HG03575 (cell line): ENCODE results near the gene EBLN1.
"Not testable (repeated sequence)": the region's sequence is repeated elsewhere in the genome, so short reads cannot be mapped to it uniquely, and the experiment has no call there.

Source experiments
- ATAC-seq: cut with Tn5 transposase; IDR thresholded peaks from one replicate; pipeline ENCODE4 v1.9.1; 2021; ENCODE audit not compliant: unreplicated experiment, insufficient number of reproducible peaks, low FRiP score; ENCODE audit errors: extremely low read depth

Gene EBLN1

GRCh38 chr10:22228943-22229801 lies 11.4 kb upstream of the EBLN1 start:
- ATAC-seq: no peak

DNA sequence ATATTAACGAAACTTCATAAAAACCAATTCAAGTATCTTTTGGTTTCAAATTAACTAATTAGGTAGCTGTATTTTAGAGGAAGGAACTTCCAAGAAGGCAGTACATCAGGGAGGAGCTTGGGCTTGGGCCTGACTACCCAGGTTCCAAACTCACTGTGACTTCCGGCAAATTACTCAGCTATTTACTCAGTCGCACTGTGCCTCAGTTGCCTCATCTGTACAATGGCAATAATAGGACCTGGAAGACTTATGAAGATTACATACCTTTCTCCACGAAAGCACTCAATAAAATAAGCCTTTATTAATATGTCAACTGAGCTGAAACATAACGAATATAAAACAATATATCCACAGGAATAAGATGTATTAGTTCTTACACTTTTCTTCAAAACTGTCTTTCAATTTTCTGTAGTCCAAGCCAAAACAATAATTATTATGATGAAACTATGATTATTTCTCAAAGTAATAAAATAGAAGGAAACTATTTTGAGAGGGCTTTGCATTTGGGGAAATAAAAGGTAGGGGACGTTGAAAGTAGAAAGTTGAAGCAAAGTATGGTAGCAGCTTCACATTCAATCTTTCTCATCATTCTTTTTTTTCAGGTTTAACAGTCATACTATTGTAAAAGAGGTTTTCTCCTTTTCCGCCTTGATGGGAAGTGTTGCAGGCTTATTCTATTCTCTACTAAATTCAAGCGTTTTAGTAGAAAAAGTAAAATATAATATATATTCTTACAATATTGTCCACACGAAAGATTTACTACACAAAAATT lies 10.5 kb upstream of the EBLN1 start:
- no peak for ATAC-seq

GRCh38 chr10:22226599-22226998 lies 8.8 kb upstream of the EBLN1 start:
- no peak for ATAC-seq

DNA sequence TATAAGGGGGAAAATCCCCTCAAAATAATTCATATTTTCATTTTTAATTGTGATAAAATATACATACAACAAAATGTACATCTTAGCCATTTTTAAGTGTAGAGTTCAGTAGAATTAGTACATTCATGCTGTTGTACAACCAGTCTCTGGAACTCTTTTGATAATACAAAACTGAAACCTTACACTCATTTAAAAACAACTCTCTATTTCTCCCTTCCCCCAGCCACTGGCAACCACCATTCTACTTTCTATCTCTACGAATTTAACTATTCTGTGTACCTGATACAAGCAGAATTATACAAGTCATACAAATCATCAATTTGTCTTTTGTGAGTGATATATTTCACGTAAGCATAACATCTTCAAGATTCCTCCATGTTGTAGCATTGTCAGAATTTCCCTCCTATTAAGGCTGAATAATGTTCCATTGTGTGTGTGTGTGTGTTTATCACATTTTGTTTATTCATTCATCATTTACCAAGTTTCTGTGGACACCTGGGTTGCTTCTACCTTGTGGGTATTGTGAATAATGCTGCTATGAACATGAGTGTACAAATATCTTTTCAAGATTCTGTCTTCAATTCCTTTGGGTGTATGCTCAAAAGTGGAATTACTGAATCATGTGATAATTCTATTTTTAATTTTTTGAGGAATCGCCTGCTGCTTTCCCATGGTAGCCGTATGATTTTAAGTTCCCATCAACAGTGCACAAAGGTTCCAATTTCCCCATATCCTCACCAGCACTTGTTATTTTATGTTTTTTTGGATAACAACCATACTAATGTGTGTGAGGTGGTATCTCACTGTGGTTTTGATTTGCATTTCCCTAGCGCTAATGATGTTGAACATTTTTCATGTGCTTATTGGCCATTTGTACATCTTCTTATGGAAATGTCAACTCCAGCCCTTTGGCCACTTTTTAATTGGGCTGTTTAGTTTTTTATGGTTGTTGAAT lies 4.7 kb upstream of the EBLN1 start:
- peak; percentile 69 for ATAC-seq

GRCh38 chr10:22219308-22219707 lies 1.5 kb upstream of the EBLN1 start:
- no peak for ATAC-seq

DNA sequence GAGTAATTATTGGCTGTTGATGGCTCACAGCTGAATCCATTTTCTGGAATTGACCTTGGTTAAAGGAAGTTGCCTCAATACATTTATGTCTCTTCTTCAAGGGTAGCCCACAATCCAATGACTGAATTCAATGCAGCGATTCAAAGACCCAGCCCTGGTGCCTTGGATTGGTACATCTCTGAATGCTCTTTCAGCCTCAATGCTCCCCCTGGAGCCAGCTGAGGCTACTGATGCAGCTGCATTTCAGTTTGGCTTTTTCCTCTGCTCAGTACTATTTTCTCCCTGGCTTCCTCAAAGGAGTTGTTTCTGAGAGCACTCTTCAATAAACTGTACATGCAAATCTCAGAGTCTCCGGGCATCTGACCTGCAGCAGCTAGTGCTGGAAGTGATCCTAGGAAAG lies 633 bp upstream of the EBLN1 start:
- no peak for ATAC-seq

DNA sequence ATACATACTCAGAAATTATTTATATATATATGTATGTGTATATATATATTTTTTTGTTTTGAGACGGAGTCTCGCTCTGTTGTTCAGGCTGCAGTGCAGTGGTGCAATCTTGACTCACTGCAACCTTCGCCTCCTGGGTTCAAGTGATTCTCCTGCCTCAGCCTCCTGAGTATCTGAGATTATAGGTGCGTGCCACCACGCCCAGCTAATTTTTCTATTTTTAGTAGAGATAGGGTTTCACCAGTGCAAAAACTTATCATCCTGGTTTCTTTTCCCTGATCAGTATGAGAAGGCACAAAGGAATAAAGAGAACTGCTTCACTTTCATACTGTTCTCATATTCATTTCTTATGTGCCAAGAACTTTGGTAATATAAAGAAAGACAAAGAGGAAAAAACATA lies 731 bp downstream of the EBLN1 start:
- not testable (repeated sequence) for ATAC-seq

GRCh38 chr10:22210267-22210666 lies 7.5 kb downstream of the EBLN1 start:
- no peak for ATAC-seq

DNA sequence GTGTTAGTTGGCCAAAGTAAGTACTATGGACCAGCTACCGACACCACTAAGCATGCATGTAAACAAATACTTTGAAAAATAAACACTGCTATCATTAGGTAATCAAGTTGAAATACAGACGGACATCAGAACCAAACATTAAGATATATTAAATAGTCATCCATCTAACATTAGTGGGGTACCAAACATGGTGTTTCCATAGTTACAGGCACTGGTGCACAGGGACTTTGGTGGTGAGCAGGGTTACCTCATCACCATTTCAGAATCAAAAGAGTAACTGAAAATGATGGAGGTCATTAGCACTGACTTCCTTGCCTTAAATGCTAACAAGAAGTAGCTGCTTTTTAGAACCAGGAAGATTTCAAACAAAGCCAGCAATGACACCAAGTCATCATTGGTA lies 23.9 kb downstream of the EBLN1 start:
- no peak for ATAC-seq

GRCh38 chr10:22185586-22185985 lies 32.2 kb downstream of the EBLN1 start:
- no peak for ATAC-seq

GRCh38 chr10:22183771-22184461 lies 33.9 kb downstream of the EBLN1 start:
- ATAC-seq: no peak

DNA sequence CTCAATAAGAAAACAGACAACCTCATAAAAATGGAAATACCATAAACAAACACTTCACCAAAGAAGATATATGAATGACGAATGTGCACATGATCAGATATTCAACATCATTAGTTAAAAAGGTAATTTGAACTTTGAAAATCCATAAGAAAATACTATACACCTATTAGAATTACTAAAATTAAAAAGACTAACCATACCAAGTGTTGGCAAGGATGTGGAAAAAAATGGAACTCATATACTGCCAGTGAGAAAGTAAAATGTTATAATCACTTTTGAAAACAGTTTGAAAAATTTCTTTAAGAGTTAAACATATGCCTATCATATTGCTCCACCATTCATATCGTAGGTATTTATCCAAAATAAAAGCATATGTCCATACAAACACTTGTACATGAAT lies 37.1 kb downstream of the EBLN1 start:
- no peak for ATAC-seq

DNA sequence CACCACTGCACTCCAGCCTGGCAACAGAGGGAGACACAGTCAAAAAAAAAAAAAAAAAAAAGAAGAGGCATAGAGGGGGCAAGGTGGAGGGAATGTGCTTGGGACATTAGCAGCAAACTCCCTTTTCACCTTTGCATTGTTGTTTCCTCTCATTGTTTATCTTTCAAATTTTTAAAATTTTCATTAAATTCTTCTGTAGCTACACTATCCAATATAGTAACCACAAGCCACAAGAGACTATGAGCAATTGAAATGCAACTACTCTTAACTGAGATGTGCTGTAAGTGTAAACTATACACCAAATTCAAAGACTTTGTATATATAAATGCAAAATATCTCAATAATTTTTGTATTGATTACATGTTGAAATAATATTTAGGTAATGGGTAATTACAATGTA lies 43.4 kb downstream of the EBLN1 start:
- no peak for ATAC-seq

DNA sequence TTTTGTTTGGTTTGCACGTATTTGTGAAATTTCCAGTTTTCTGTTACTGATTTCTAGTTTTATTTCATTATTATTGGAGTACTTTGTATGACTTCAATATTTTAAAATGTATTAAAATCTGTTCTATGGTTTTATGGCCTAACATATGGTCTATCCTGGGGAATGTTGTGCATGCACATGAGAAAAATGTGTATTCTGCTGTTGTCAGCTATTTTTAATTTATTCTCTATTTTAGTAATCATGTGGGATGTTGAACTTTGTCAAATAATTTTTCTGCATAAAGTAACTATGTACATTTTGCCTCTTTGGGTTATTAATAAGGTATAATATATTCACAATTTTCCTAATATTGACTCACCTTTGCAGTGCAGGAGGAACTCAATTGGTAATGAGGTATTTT lies 46.7 kb downstream of the EBLN1 start:
- no peak for ATAC-seq

DNA sequence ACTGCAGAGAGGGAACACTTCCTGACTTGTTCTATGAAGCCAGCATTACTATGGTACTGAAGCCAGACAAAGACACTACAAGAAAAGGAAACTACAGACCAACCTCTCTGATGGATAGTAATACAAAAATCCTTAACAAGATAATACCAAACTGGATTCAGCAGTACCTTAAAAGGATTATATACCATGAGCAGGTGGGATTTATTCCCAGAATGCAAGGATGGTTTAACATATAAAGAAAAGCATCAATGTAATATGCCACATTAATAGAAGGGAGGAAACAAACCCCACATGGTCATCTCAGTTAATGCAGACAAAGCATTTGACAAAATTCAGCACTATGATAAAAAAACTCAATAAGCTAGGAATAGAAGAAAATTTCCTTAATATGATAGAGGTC lies 47.2 kb downstream of the EBLN1 start:
- no peak for ATAC-seq

DNA sequence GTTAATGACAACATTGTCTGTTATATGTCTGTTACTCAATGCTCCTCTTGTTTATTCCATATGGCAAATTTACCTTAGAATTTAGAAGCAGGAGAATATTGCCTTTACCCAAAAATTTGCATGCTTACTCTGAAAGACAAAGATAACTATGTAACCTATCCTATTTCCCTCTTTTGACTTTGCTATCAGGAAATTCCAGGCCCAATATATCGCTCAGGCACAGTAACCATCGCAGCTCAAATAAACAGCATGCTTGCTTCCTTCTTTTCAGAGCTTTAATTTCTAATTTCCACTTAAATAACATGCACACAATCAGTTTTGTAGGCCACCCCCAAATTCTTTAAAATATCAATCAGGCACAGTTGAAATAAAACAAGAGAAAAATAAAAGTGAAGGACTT lies 57.8 kb downstream of the EBLN1 start:
- ATAC-seq: no peak

GRCh38 chr10:22159180-22159579 lies 58.6 kb downstream of the EBLN1 start:
- ATAC-seq: no peak
